Measurements from ENCODE around the gene GPR87. TPM values are rescaled to one million over a fixed set of nuclear protein-coding genes. Genes with fewer than 3 reads are reported as not detected.

GPR87 gene
- total and polyA plus RNA-seq, 2 of the 4 experiments (the other 2 are of a cell fraction): 0.26 to 0.36 TPM

DNA sequence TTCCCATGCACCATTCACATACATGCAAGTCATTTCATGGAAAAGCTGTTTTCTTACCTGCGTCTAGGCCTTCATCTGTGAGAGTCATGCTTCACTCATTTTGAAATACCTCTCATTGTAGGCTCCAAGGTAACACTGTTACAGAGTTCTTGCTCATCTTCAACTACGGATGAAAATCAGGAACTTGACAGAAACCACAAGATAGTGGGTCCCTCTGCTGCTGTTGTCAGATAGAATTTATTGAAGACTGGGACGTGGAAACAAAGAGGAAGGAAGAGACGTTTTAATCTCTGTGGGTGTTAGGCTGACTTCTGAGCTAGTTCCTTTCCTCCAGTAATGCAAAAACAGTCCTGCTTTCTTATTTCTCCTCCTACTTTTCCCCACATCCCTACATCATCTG is 38.4 kb downstream of the GPR87 start, which contains the start of gene P2RY14:
Gene P2RY14 (minus strand): TSS at position 313 of the 400 bp plus-strand sequence. CDS start 64,226 bp downstream, outside the sequence.
- no peaks in the 10 kb centered on the region for H3K36me3 ChIP-seq (ENCODE audit: control insufficient read depth, insufficient read depth, low read length)
- no peak within 1 kb of the TSS for H3K4me3 ChIP-seq (ENCODE audit: insufficient read depth, low read depth, low read length)
- no peak within 1 kb of the TSS for H3K9ac ChIP-seq (ENCODE audit: low read depth, low read length)
- no peak within 1 kb of the TSS for H3K56ac ChIP-seq (ENCODE audit: extremely low read depth, insufficient read depth, low read length)
- peak within 1 kb of the TSS; percentile 44 for H3K18ac ChIP-seq (ENCODE audit: low read depth, low read length)
- H2BK120ac ChIP-seq (ENCODE audit: low read depth, low read length): peak within 1 kb of the TSS; percentile 3; the same call in 1 of the 2 replicates
- ATAC-seq (ENCODE audit: low read depth) (no peak), DNase-seq (no peak)
- ChIA-PET CTCF (interaction anchor here (1.1 to 3.3 kb wide), 3 partner anchors 43 to 50 kb away, joined by 3 to 17 read pairs (median 4); no protein-coding TSS in a partner anchor), POLR2A (ENCODE audit: unreplicated experiment) (no interaction called here)
- BruUV-seq (replicated peaks): no TSS peak
- no peak within 1 kb of the TSS; the same call in 1 of the 2 replicates for H3K23ac ChIP-seq (ENCODE audit: low read depth, low read length)
- H4K5ac ChIP-seq (ENCODE audit: low read depth, low read length): peak within 1 kb of the TSS; percentile 59; the same call in 1 of the 2 replicates
- no peaks in the 10 kb centered on the region for H3K9me3 ChIP-seq (ENCODE audit: control insufficient read depth, insufficient read depth, low read length)
- no peaks in the 10 kb centered on the region for H3K79me1 ChIP-seq (ENCODE audit: low read depth in 1 of 2, low read length in 2 of 2)
- H3K14ac ChIP-seq (replicated peaks; ENCODE audit: low read depth, low read length): 0 out of 2 replicates have a peak within 1 kb of the TSS, but pooled peaks have one; percentile 16
- H4K8ac ChIP-seq (ENCODE audit: low read depth in 2 of 2, low read length in 2 of 2): no peak within 1 kb of the TSS
- H2AK9ac ChIP-seq (replicated peaks; ENCODE audit: low read depth, low read length, poor library complexity): no peak within 1 kb of the TSS
- no peak within 1 kb of the TSS; the same call in 1 of the 2 replicates for H4K91ac ChIP-seq (ENCODE audit: insufficient read depth, low read depth, low read length)
- intact Hi-C loops (cut with micrococcal nuclease): no loop called here
- WGBS, 2 experiments (ENCODE audit: extremely low coverage in 2 of 2, insufficient read length in 1 of 2): no CpG with 5 or more reads among the region's 4 CpGs
- H2AK5ac ChIP-seq (ENCODE audit: low read depth, low read length): no peak within 1 kb of the TSS
- H2BK15ac ChIP-seq (ENCODE audit: low read depth, low read length): 0 out of 3 replicates have a peak within 1 kb of the TSS, but pooled peaks have one; percentile 49
- H2BK5ac ChIP-seq (ENCODE audit: low read depth, low read length, poor library complexity, severe bottlenecking): no peak within 1 kb of the TSS
- no peak within 1 kb of the TSS for H3K4me2 ChIP-seq (ENCODE audit: low read depth, low read length)
- H3K27me3 ChIP-seq (ENCODE audit: control insufficient read depth, insufficient read depth, low read length): no peaks in the 10 kb centered on the region
- peak within 1 kb of the TSS; percentile 32; the same call in 1 of the 2 replicates for H2BK20ac ChIP-seq (ENCODE audit: low read depth, low read length)
- peaks cover 3% of the 10 kb centered on the region for H3K9me1 ChIP-seq (ENCODE audit: insufficient read depth, low read length)
- peaks cover 2% of the 10 kb centered on the region; the same call in 1 of the 2 replicates for H3K4me1 ChIP-seq (ENCODE audit: control insufficient read depth, insufficient read depth, low read length)
- TF ChIP-seq POLR2A (IDR thresholded peaks at IDR 0.05; ENCODE audit: low read depth, low read length): no peak
- TF ChIP-seq, protein P1, sequence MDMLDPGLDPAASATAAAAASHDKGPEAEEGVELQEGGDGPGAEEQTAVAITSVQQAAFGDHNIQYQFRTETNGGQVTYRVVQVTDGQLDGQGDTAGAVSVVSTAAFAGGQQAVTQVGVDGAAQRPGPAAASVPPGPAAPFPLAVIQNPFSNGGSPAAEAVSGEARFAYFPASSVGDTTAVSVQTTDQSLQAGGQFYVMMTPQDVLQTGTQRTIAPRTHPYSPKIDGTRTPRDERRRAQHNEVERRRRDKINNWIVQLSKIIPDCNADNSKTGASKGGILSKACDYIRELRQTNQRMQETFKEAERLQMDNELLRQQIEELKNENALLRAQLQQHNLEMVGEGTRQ (IDR thresholded peaks at IDR 0.05; ENCODE audit: low read depth, low read length): no peak
- TF ChIP-seq BHLHE40 (IDR thresholded peaks at IDR 0.05; ENCODE audit: low read depth, low read length): no peak
- TF ChIP-seq RAD21 (IDR thresholded peaks at IDR 0.05; ENCODE audit: low read length): no peak
- TF ChIP-seq, protein P2, sequence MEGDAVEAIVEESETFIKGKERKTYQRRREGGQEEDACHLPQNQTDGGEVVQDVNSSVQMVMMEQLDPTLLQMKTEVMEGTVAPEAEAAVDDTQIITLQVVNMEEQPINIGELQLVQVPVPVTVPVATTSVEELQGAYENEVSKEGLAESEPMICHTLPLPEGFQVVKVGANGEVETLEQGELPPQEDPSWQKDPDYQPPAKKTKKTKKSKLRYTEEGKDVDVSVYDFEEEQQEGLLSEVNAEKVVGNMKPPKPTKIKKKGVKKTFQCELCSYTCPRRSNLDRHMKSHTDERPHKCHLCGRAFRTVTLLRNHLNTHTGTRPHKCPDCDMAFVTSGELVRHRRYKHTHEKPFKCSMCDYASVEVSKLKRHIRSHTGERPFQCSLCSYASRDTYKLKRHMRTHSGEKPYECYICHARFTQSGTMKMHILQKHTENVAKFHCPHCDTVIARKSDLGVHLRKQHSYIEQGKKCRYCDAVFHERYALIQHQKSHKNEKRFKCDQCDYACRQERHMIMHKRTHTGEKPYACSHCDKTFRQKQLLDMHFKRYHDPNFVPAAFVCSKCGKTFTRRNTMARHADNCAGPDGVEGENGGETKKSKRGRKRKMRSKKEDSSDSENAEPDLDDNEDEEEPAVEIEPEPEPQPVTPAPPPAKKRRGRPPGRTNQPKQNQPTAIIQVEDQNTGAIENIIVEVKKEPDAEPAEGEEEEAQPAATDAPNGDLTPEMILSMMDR (conservative IDR thresholded peaks at IDR 0.05; ENCODE audit: low read depth, low read length): no peak
- no peak for TF ChIP-seq NFE2L2 (IDR thresholded peaks at IDR 0.05; ENCODE audit: low read depth, low read length)
- TF ChIP-seq MAZ (IDR thresholded peaks at IDR 0.05; ENCODE audit: borderline replicate concordance, low read depth, low read length): no peak
- TF ChIP-seq FOS (IDR thresholded peaks at IDR 0.05; ENCODE audit: low read depth, low read length): no peak
- TF ChIP-seq MXI1 (IDR thresholded peaks at IDR 0.05; ENCODE audit: borderline replicate concordance, low read depth, low read length): no peak
- 0 out of 2 replicates have a peak within 1 kb of the TSS, but pooled peaks have one; percentile 7 for H3K4ac ChIP-seq (ENCODE audit: low read depth, low read length)
- in situ Hi-C loops (cut with MboI; ENCODE audit: low sequenced_read_pairs): loop anchor here (5.0 kb wide), 2 partner anchors 51 to 111 kb away; no protein-coding TSS in a partner anchor
- H2AFZ ChIP-seq (replicated peaks; ENCODE audit: low read length, poor library complexity): no peak within 1 kb of the TSS
- no peaks in the 10 kb centered on the region for H4K20me1 ChIP-seq (ENCODE audit: insufficient read depth, low read length)
- H3K27ac ChIP-seq (ENCODE audit: insufficient read depth, low read length): no peak within 1 kb of the TSS
- dilution Hi-C loops (cut with HindIII; ENCODE audit: low sequenced_read_pairs, unreplicated experiment): no loop called here

All from IMR-90 (cell line).